Astrocyte of the spinal cord (primary cell): ENCODE measurements around the gene RNASE8.

ENCODE experiments used
- DNase-seq: peaks from one replicate; pipeline ENCODE4 v3.0.0; 2011; ENCODE audit warnings: low read depth, low spot score
- H3K4me3 ChIP-seq: 2 replicates; pipeline ENCODE4 v1.5.1; 2011; ENCODE audit warnings: low read depth, mild to moderate bottlenecking, low read length, moderate library complexity
- CTCF ChIP-seq: IDR thresholded peaks from 2 replicates; pipeline ENCODE4 v1.5.1; 2012; ENCODE audit warnings: low read depth, mild to moderate bottlenecking, low read length, inconsistent platforms
- in situ Hi-C: cut with HindIII; loops from 2 replicates; pipeline ENCODE4 v1.10.0; 2017; ENCODE audit warnings: low sequenced_read_pairs

Gene RNASE8

GRCh38 chr14:21099596-21099985 lies 42.0 kb downstream of the RNASE8 start:
- TF ChIP-seq CTCF: no peak
- in situ Hi-C loops: no loop called here
- H3K4me3 ChIP-seq: no peak overlapping the region
- no peak for DNase-seq

- in situ Hi-C loops: no loop called here
- TF ChIP-seq CTCF: no peak
- no peak for DNase-seq
- no peak within 1 kb of the TSS for H3K4me3 ChIP-seq
Observed at GRCh38 chr14:21100931-21101330, 43.3 kb downstream of the RNASE8 start, which contains the start of gene TMEM253. Gene TMEM253 (plus strand): TSS chr14:21101066. CDS start chr14:21101344, 278 bp downstream.

GRCh38 chr14:21101802-21102413 lies 44.3 kb downstream of the RNASE8 start:
- in situ Hi-C loops: no loop called here
- TF ChIP-seq CTCF: no peak

GRCh38 chr14:21102521-21103410 lies 45.1 kb downstream of the RNASE8 start:
- H3K4me3 ChIP-seq: peak overlapping the region; percentile 80
- in situ Hi-C loops: no loop called here
- no peak for DNase-seq
- no peak for TF ChIP-seq CTCF

More at GRCh38 chr14:21101802-21102413, 44.3 kb downstream of the RNASE8 start:
- no peak for DNase-seq
- H3K4me3 ChIP-seq: no peak overlapping the region

GRCh38 chr14:21103411-21103709 lies 45.7 kb downstream of the RNASE8 start:
- peak overlapping the region; percentile 80 for H3K4me3 ChIP-seq
- no peak for DNase-seq
- no peak for TF ChIP-seq CTCF
- in situ Hi-C loops: no loop called here

- peak overlapping the region; percentile 80 for H3K4me3 ChIP-seq
- in situ Hi-C loops: no loop called here
- TF ChIP-seq CTCF: peak; percentile 77
- peak; percentile 97 for DNase-seq
Observed at GRCh38 chr14:21103710-21104447, 46.3 kb downstream of the RNASE8 start.
